ENCODE measurements around the gene BTG2.
"Not testable (repeated sequence)": the region's sequence is repeated elsewhere in the genome, so short reads cannot be mapped to it uniquely, and the experiment has no call there.

The BTG2 gene, protein sequence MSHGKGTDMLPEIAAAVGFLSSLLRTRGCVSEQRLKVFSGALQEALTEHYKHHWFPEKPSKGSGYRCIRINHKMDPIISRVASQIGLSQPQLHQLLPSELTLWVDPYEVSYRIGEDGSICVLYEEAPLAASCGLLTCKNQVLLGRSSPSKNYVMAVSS

DNA sequence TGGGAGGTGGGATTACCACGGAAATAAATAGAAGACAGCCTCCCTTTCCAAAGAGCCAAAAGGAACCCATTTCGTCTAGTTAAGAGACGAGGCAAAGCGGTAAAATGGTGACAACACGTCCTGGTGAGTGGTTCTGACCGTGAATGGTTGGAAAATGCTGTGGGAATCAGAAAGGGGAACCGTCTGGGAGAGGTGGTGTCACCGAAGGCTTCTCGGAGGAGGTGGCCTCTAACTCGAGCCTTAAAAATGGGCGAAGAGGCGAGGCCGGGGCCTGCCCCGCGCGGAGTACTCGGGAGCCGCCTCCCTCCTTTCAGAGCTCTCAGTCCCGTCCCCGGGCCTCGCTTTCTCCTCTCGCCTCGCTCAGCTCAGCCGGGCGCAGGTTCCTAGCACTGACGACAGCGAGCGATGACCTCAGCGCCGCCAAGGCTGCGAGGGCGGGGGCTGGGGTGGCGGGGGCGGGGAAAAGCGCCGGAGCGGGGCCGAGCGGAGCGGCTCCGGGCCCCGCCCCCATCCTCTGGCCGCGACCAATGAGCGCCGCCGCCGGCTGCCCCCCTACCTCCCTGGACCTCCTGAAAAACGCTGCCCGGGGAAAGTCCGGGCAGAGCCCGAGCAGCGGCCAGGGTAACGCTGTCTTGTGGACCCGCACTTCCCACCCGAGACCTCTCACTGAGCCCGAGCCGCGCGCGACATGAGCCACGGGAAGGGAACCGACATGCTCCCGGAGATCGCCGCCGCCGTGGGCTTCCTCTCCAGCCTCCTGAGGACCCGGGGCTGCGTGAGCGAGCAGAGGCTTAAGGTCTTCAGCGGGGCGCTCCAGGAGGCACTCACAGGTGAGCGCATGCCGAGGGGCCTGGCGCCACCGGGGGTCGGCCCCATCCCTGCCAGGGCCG is at the start of gene BTG2:
TSS of gene BTG2 (plus strand) at position 601 of the 890 bp plus-strand sequence. CDS start at position 689, 88 bp downstream.
- peak within 1 kb of the TSS; percentile 99 for H3K27ac Mint-ChIP-seq
- no peaks in the 10 kb centered on the region for H3K9me3 Mint-ChIP-seq (ENCODE audit: low read depth)
- peak within 1 kb of the TSS; percentile 94 for H3K4me3 Mint-ChIP-seq
- H3K27me3 Mint-ChIP-seq, result no peaks in the 10 kb centered on the region
- peaks cover 60% of the 10 kb centered on the region for H3K4me1 Mint-ChIP-seq (ENCODE audit: low read depth)
- peaks cover 28% of the 10 kb centered on the region for H3K36me3 Mint-ChIP-seq

DNA sequence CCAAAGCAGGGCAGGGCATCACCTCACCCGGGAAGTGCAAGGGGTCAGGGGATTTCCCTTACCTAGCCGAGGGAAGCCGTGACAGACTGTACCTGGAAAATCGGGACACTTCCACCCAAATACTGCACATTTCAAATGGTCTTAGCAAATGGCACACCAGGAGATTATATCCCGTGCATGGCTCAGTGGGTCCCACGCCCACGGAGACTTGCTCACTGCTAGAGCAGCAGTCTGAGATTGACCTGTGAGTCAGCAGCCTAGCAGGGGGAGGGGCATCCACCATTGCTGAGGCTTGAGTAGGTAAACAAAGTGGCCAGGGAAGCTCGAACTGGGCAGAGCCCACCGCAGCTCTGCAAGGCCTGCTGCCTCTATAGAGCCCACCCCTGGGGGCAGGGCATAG is 48.7 kb upstream of the BTG2 start:
- not testable (repeated sequence) for H3K4me1 Mint-ChIP-seq (ENCODE audit: low read depth); H3K27me3 Mint-ChIP-seq; H3K4me3 Mint-ChIP-seq; H3K9me3 Mint-ChIP-seq (ENCODE audit: low read depth); H3K36me3 Mint-ChIP-seq; H3K27ac Mint-ChIP-seq

DNA sequence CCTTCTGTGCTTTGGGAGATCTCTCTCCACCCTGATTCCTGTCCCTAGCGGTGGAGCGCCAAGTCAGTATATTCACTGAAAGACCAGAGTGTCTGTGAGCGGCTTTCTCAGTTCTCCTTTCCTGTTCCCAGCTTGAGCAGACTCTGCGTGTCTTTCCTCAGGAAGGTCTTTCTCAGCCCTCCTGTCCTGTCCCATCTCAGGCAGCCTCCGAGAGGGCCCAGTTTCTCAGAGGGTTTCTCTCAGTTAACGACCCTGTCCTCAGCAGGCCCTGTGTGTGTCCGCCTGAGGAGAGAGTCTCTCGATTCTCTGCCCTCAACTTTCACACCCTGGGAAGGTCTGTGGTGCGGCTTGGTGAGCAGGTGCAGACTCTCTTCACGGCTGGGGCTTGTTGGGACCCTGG is 41.8 kb upstream of the BTG2 start:
- no peaks in the 10 kb centered on the region for H3K9me3 Mint-ChIP-seq (ENCODE audit: low read depth)
- no peak overlapping the region for H3K4me3 Mint-ChIP-seq
- H3K36me3 Mint-ChIP-seq, result no peaks in the 10 kb centered on the region
- peaks cover 11% of the 10 kb centered on the region for H3K4me1 Mint-ChIP-seq (ENCODE audit: low read depth)
- H3K27me3 Mint-ChIP-seq, result peaks cover 2% of the 10 kb centered on the region
- H3K27ac Mint-ChIP-seq, result no peak overlapping the region

DNA sequence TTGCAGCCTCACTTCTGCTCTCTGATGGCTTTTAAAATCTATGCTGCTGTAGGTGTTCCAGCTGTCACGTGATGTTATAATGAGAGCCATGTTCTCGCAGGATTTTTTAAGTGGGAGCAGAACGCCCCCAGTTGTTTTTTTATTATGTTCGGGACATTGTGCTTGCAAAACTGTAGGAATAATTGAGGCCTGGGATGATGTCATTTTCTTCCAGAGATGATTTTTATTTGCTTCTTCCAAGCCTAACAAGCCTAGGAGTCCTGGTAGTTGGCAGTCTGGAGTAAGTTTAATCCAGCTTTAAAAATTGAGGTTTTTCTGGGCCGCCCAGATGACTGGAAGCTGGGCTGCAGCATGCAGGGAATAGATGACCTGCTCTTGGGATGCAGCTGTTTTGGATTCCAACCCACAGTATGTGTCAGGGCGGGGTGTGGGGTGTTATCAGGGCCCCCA is 41.2 kb upstream of the BTG2 start:
- H3K36me3 Mint-ChIP-seq, result no peaks in the 10 kb centered on the region
- H3K4me3 Mint-ChIP-seq, result no peak overlapping the region
- peaks cover 11% of the 10 kb centered on the region for H3K4me1 Mint-ChIP-seq (ENCODE audit: low read depth)
- H3K27me3 Mint-ChIP-seq, result peaks cover 2% of the 10 kb centered on the region
- no peak overlapping the region for H3K27ac Mint-ChIP-seq
- H3K9me3 Mint-ChIP-seq (ENCODE audit: low read depth), result no peaks in the 10 kb centered on the region

DNA sequence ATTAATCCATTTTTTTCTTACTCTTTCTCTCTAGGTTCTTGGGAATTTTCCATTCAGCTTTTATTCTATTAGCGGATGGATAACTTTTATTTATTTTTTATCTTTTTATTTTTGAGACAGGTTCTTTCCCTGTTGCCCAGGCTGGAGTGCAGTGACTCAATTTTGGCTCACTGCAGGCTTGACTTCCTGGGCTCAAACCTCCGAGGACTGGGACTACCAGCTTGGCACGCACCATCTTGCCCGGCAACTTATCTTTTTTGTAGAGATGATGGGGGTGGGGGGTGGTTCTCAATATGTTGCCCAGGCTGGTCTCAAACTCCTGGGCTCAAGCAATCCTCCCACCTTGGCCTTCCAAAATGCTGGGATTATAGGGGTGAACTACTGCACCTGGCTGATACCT is 39.8 kb upstream of the BTG2 start:
- Mint-ChIP-seq H3K9me3 (ENCODE audit: low read depth) (no peaks in the 10 kb centered on the region), H3K36me3 (no peaks in the 10 kb centered on the region), H3K27ac (no peak overlapping the region), H3K4me3 (no peak overlapping the region), H3K27me3 (peaks cover under 1% of the 10 kb centered on the region), H3K4me1 (ENCODE audit: low read depth) (peaks cover 11% of the 10 kb centered on the region)

DNA sequence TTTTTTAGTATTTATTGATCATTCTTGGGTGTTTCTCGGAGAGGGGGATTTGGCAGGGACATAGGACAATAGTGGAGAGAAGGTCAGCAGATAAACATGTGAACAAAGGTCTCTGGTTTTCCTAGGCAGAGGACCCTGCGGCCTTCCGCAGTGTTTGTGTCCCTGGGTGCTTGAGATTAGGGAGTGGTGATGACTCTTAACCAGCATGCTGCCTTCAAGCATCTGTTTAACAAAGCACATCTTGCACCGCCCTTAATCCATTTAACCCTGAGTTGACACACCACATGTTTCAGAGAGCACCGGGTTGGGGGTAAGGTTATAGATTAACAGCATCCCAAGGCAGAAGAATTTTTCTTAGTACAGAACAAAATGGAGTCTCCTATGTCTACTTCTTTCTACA is 39.2 kb upstream of the BTG2 start:
- not testable (repeated sequence) for H3K27ac Mint-ChIP-seq; H3K36me3 Mint-ChIP-seq; H3K9me3 Mint-ChIP-seq (ENCODE audit: low read depth); H3K4me3 Mint-ChIP-seq; H3K27me3 Mint-ChIP-seq
- H3K4me1 Mint-ChIP-seq (ENCODE audit: low read depth), result peaks cover 16% of the 10 kb centered on the region

DNA sequence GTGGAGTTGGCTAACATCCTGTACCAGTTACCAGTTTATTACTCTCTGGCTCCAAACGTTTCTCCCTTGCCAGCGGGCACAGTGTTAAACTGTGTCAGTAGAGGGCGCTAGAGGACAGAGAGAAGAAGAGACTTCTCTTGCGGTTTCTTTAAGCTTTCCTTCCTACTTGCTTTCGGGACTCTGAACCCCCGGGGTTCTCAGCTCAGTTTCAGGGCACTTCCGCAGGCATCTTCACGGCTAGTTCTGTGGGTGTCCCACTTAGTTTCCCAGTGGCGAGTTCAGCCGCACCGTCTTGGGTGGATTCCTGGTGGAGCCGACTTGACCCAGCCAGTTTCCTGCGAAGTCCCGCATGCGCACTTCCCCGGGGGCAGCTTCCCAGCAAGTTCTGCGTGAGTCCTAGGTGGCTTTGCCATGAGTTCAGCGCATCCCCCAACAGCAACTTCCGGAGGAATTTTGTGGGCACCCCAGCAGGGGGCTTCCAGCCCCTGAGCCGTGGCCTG is 37.9 kb upstream of the BTG2 start:
- Mint-ChIP-seq H3K36me3 (no peaks in the 10 kb centered on the region), H3K27ac (peak overlapping the region; percentile 84), H3K27me3 (no peaks in the 10 kb centered on the region), H3K9me3 (ENCODE audit: low read depth) (no peaks in the 10 kb centered on the region), H3K4me3 (peak overlapping the region; percentile 92), H3K4me1 (ENCODE audit: low read depth) (peaks cover 24% of the 10 kb centered on the region)

DNA sequence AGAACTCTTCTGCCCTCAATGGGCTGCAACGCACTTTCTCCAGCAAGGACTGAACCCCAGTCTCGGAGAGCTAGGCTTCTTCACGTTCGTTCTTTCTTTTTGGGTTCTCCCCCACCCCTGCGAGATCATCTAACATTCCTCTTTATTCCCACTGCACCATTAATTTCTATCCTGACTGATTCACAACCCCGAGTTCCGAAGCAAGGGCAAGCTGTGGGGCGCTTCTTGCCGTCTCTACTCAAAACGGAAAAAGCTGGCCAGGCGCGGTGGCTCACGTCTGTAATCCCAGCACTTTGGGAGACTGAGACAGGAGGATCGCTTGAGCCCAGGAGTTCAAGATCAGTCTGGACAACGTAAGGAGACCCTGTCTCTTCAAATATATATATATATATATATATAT is 37.4 kb upstream of the BTG2 start:
- Mint-ChIP-seq H3K9me3 (ENCODE audit: low read depth) (no peaks in the 10 kb centered on the region), H3K27ac (peak overlapping the region; percentile 84), H3K4me3 (peak overlapping the region; percentile 92), H3K36me3 (no peaks in the 10 kb centered on the region), H3K27me3 (no peaks in the 10 kb centered on the region), H3K4me1 (ENCODE audit: low read depth) (peaks cover 24% of the 10 kb centered on the region)

DNA sequence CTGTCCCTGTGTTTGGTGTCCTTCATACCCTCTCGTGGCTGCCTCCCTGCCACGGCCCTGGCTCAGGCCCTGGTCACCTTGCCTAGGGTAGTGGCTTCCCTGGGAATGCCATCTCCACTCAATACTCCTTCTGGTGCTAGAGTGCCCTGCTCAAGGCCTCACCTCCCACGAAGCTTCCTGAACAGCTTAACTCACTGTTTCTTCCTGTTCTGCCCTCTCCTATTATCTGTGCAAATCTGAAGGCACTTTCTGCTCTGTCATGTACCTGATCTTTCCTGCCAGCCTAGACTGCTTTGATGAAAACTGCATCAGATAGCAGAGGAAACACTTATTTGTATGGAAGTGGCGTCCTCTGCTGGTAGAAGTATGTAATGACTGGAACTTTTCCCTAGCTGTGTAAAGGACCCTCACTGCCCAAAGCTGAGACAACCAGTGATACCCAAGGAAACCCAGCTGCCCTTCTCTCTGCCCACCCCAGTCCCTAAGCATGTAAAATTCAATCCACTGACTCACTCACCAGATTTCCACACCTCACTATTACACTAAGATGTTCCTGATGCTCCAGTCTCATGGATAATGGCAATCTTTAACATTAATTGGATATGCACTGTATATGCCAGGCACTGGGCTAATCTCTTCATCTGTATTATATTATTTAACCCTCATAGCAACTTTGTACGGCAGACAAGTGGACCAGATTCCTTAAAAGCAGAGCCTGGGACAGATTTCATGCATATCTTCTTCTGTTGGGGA is 36.2 kb upstream of the BTG2 start:
- Mint-ChIP-seq H3K4me3 (no peak overlapping the region), H3K4me1 (ENCODE audit: low read depth) (peaks cover 34% of the 10 kb centered on the region), H3K27ac (no peak overlapping the region), H3K36me3 (no peaks in the 10 kb centered on the region), H3K27me3 (no peaks in the 10 kb centered on the region), H3K9me3 (ENCODE audit: low read depth) (no peaks in the 10 kb centered on the region)

DNA sequence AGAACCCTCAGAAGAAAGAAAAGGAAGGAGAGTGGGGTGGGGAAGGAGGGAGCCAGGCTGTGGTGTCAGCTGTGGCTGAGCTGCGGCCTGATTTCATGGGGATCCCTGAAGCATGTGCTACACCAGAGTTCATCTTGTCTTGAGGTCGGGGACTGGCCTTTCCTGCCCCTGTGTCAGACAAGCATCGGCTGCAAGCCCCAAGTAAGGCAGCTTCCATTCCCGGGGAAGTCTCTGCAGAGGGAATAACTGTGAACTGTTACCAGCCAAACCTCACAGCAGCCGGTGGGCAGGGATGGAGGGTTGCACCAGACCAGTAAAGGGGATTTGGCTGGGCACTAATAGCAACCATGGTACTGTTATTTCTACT is 35.7 kb upstream of the BTG2 start:
- H3K36me3 Mint-ChIP-seq, result no peaks in the 10 kb centered on the region
- H3K4me3 Mint-ChIP-seq, result no peak overlapping the region
- no peaks in the 10 kb centered on the region for H3K9me3 Mint-ChIP-seq (ENCODE audit: low read depth)
- H3K27ac Mint-ChIP-seq, result no peak overlapping the region
- H3K4me1 Mint-ChIP-seq (ENCODE audit: low read depth), result peaks cover 37% of the 10 kb centered on the region
- no peaks in the 10 kb centered on the region for H3K27me3 Mint-ChIP-seq

DNA sequence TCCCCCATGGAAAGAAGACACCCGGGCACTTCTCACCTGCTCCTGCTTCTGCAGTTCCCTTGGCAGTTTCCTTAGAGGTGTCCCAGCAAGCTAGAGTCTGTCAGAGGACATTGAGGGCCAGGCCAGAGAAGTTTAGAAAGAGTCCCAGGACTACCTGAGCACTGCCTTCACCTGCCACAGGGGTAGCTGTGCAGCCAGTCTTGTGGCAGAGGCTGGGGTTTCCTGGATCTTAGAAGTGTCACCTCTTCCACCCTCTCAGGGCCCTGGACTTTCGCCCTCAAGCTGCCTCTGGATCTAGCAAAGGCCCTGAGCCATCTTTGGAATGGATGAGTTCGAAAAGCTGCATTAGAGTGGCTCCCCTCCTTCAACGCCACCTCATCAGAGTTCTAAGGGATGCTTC is 34.9 kb upstream of the BTG2 start:
- H3K4me3 Mint-ChIP-seq, result no peak overlapping the region
- H3K36me3 Mint-ChIP-seq, result no peaks in the 10 kb centered on the region
- no peak overlapping the region for H3K27ac Mint-ChIP-seq
- peaks cover 45% of the 10 kb centered on the region for H3K4me1 Mint-ChIP-seq (ENCODE audit: low read depth)
- no peaks in the 10 kb centered on the region for H3K9me3 Mint-ChIP-seq (ENCODE audit: low read depth)
- no peaks in the 10 kb centered on the region for H3K27me3 Mint-ChIP-seq

DNA sequence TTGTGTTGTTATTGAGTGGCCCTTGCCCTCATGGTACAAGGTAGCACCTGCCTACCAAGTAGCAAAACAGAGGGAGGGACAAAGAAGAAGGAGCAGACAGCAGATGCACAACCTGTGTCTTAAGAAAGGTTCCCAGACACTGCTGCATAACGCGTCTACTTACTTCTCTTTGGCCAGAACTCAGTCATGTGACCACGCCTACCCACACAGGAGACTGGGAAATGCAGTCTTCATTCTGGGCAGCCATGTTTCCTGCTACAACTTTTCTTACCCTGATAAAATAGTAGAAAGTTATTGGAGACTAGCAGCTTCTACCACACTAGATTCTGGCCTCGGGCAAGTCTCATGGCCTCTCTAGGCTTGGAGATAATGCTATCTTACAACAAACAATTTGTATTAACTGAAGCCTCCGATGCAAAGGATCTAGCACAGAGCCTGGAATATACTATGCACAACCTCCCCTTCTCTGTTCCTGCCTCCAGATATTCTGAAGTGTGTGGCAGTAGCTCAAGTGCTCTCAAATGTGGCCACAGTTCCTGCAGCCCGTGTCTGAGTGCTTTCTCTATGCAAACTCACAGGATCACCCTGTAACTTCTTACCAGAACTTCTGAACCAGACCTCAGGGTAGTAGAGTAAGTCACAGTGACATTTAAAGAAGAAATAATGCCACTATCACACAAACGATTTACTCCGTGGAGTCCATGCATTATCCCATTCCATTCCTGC is 34.1 kb upstream of the BTG2 start:
- H3K27me3 Mint-ChIP-seq, result no peaks in the 10 kb centered on the region
- H3K4me3 Mint-ChIP-seq, result no peak overlapping the region
- peaks cover 47% of the 10 kb centered on the region for H3K4me1 Mint-ChIP-seq (ENCODE audit: low read depth)
- peak overlapping the region; percentile 50 for H3K27ac Mint-ChIP-seq
- H3K36me3 Mint-ChIP-seq, result no peaks in the 10 kb centered on the region
- H3K9me3 Mint-ChIP-seq (ENCODE audit: low read depth), result no peaks in the 10 kb centered on the region

DNA sequence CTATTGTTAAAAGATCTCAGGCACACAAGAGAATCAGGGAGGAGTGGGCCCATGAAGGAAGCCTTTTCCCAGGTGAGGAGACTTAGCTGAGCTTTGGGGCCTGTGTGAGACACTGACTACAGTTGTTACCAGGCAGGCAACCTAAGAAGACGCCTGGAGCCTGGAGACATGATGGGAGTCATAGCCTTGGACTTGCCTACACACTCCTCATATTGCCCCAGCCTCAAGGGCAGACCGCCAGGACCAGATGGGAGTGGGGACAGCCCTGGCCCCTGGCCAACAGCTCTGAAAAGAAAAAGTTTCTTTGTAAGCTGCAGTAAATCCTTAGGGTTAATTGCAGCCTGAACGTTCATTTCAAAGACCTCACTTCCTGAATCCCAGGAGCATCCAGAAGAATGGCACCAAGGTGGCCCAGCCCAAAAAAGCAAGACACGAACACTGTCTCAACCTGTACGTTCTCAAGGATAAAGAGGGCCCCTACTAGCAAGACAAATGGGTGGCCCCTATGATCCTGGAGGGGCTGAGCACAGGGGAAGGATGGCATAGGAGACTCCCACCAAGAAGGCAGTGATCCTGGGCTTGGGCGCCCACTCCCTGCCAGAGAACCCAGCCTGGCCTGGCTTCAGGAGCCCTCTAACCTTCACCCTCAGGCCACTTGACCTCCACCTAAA is 33.2 kb upstream of the BTG2 start:
- Mint-ChIP-seq H3K4me3 (no peak overlapping the region), H3K36me3 (no peaks in the 10 kb centered on the region), H3K27ac (no peak overlapping the region), H3K9me3 (ENCODE audit: low read depth) (no peaks in the 10 kb centered on the region), H3K4me1 (ENCODE audit: low read depth) (peaks cover 56% of the 10 kb centered on the region), H3K27me3 (no peaks in the 10 kb centered on the region)

DNA sequence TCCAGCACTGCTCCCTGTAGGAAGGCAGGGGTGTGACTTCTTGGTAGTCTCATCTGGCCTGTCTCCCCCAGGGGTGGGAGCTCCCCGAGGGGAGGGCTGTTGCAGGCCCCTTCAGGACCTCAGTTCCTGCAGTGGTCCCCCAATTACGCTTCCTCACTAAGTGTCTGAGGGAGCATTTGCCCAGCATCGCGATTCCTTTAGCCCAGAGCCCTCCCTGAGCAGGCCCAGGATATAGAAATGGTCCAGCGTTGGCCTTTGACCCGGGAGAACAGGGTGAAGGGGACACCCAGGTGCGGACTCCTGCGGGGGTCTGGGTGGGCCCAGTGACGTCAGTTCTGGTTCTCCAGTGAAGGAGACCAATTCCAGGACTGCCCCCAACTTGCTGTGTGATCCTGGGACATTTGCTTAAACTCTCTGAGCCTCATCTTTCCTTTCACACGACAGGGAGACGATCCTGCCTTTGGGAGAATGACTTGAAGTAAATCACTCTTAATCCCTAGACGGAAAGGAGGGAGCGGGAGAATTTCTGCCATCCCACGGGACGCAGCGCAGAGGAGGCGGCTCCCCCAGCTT is 32.6 kb upstream of the BTG2 start:
- peaks cover 56% of the 10 kb centered on the region for H3K4me1 Mint-ChIP-seq (ENCODE audit: low read depth)

More for the DNA sequence above, 32.6 kb upstream of the BTG2 start:
- Mint-ChIP-seq H3K27me3 (no peaks in the 10 kb centered on the region), H3K9me3 (ENCODE audit: low read depth) (no peaks in the 10 kb centered on the region), H3K36me3 (no peaks in the 10 kb centered on the region), H3K4me3 (peak overlapping the region; percentile 75), H3K27ac (no peak overlapping the region)

All from activated naive CD8-positive, alpha-beta T cell (primary cell).